ENCODE measurements around the gene EPHA6. TPM values are rescaled to one million over a fixed set of nuclear protein-coding genes. Genes with fewer than 3 reads are reported as not detected.

The EPHA6 gene
- total and polyA plus RNA-seq, 10 of the 15 experiments (the other 5 are each of a cell fraction or from before 2014, with no cell fraction given), result not detected

DNA sequence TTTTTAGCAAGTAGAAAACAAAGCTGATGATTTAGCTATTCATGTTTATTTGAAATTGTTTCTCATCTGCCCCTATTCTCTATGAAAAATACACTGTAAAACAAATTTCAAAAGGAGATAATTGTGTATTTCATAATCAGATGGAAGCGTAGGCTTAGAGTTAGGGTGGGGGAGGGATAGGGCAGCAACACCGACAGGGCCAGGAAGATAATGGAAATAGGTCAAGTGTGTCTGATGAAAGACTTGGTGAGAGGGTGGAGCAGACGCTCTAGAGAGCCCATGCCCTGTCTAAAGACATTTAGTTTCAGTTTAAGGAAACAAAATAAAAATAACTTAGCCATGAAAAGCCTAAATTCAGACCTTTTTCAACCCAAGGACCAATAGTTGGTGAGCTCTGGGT, 898.5 kb downstream of the EPHA6 start:
- POLR2A ChIA-PET, result no interaction called here
- TF ChIP-seq HDGF (IDR thresholded peaks at IDR 0.05), result no peak
- no peak for TF ChIP-seq RAD51 (IDR thresholded peaks at IDR 0.05)
- TF ChIP-seq, protein P1, sequence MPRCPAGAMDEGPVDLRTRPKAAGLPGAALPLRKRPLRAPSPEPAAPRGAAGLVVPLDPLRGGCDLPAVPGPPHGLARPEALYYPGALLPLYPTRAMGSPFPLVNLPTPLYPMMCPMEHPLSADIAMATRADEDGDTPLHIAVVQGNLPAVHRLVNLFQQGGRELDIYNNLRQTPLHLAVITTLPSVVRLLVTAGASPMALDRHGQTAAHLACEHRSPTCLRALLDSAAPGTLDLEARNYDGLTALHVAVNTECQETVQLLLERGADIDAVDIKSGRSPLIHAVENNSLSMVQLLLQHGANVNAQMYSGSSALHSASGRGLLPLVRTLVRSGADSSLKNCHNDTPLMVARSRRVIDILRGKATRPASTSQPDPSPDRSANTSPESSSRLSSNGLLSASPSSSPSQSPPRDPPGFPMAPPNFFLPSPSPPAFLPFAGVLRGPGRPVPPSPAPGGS (IDR thresholded peaks at IDR 0.05; ENCODE audit: borderline replicate concordance, insufficient read depth, low read depth, low read length, poor library complexity, severe bottlenecking), result no peak
- TF ChIP-seq, protein P2, sequence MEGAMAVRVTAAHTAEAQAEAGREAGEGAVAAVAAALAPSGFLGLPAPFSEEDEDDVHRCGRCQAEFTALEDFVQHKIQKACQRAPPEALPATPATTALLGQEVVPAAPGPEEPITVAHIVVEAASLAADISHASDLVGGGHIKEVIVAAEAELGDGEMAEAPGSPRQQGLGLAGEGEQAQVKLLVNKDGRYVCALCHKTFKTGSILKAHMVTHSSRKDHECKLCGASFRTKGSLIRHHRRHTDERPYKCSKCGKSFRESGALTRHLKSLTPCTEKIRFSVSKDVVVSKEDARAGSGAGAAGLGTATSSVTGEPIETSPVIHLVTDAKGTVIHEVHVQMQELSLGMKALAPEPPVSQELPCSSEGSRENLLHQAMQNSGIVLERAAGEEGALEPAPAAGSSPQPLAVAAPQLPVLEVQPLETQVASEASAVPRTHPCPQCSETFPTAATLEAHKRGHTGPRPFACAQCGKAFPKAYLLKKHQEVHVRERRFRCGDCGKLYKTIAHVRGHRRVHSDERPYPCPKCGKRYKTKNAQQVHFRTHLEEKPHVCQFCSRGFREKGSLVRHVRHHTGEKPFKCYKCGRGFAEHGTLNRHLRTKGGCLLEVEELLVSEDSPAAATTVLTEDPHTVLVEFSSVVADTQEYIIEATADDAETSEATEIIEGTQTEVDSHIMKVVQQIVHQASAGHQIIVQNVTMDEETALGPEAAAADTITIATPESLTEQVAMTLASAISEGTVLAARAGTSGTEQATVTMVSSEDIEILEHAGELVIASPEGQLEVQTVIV (IDR thresholded peaks at IDR 0.05; ENCODE audit: borderline replicate concordance, partially characterized antibody), result no peak
- no peak for TF ChIP-seq HCFC1 (IDR thresholded peaks at IDR 0.05; ENCODE audit: low read length)
- TF ChIP-seq IKZF1 (conservative IDR thresholded peaks at IDR 0.05), result no peak
- no peak for TF ChIP-seq EP300 (IDR thresholded peaks at IDR 0.05; ENCODE audit: borderline replicate concordance in 1 of 2, control insufficient read depth in 1 of 2, low read depth in 2 of 2, low read length in 2 of 2)
- no peak for TF ChIP-seq ZNF217 (IDR thresholded peaks at IDR 0.05)
- TF ChIP-seq, protein P3, sequence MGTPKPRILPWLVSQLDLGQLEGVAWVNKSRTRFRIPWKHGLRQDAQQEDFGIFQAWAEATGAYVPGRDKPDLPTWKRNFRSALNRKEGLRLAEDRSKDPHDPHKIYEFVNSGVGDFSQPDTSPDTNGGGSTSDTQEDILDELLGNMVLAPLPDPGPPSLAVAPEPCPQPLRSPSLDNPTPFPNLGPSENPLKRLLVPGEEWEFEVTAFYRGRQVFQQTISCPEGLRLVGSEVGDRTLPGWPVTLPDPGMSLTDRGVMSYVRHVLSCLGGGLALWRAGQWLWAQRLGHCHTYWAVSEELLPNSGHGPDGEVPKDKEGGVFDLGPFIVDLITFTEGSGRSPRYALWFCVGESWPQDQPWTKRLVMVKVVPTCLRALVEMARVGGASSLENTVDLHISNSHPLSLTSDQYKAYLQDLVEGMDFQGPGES (IDR thresholded peaks at IDR 0.05), result no peak
- no peak for TF ChIP-seq IRF4 (IDR thresholded peaks at IDR 0.05; ENCODE audit: low read depth, low read length)
- TF ChIP-seq, protein P4, sequence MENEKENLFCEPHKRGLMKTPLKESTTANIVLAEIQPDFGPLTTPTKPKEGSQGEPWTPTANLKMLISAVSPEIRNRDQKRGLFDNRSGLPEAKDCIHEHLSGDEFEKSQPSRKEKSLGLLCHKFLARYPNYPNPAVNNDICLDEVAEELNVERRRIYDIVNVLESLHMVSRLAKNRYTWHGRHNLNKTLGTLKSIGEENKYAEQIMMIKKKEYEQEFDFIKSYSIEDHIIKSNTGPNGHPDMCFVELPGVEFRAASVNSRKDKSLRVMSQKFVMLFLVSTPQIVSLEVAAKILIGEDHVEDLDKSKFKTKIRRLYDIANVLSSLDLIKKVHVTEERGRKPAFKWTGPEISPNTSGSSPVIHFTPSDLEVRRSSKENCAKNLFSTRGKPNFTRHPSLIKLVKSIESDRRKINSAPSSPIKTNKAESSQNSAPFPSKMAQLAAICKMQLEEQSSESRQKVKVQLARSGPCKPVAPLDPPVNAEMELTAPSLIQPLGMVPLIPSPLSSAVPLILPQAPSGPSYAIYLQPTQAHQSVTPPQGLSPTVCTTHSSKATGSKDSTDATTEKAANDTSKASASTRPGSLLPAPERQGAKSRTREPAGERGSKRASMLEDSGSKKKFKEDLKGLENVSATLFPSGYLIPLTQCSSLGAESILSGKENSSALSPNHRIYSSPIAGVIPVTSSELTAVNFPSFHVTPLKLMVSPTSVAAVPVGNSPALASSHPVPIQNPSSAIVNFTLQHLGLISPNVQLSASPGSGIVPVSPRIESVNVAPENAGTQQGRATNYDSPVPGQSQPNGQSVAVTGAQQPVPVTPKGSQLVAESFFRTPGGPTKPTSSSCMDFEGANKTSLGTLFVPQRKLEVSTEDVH (IDR thresholded peaks at IDR 0.05; ENCODE audit: low read depth, partially characterized antibody), result no peak
- TF ChIP-seq, protein P5, sequence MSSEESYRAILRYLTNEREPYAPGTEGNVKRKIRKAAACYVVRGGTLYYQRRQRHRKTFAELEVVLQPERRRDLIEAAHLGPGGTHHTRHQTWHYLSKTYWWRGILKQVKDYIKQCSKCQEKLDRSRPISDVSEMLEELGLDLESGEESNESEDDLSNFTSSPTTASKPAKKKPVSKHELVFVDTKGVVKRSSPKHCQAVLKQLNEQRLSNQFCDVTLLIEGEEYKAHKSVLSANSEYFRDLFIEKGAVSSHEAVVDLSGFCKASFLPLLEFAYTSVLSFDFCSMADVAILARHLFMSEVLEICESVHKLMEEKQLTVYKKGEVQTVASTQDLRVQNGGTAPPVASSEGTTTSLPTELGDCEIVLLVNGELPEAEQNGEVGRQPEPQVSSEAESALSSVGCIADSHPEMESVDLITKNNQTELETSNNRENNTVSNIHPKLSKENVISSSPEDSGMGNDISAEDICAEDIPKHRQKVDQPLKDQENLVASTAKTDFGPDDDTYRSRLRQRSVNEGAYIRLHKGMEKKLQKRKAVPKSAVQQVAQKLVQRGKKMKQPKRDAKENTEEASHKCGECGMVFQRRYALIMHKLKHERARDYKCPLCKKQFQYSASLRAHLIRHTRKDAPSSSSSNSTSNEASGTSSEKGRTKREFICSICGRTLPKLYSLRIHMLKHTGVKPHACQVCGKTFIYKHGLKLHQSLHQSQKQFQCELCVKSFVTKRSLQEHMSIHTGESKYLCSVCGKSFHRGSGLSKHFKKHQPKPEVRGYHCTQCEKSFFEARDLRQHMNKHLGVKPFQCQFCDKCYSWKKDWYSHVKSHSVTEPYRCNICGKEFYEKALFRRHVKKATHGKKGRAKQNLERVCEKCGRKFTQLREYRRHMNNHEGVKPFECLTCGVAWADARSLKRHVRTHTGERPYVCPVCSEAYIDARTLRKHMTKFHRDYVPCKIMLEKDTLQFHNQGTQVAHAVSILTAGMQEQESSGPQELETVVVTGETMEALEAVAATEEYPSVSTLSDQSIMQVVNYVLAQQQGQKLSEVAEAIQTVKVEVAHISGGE (CRISPR knock-in tag; IDR thresholded peaks at IDR 0.05), result no peak
- no peak for TF ChIP-seq NBN (IDR thresholded peaks at IDR 0.05)
- no peak for TF ChIP-seq RBBP5 (conservative IDR thresholded peaks at IDR 0.05)

More for the DNA sequence above, 898.5 kb downstream of the EPHA6 start:
- DNase-seq (ENCODE audit: low read depth, low spot score) (no peak), ATAC-seq (no peak), FAIRE-seq (no peak)
- Histone ChIP-seq H3K27me3 (replicated peaks in 1 of 2; ENCODE audit: control insufficient read depth in 2 of 2, insufficient read depth in 2 of 2, low read length in 1 of 2) (no peaks in the 10 kb centered on the region), H2AFZ (ENCODE audit: control insufficient read depth, low read depth, low read length) (no peak overlapping the region), H3K9me3 (replicated peaks; ENCODE audit: control insufficient read depth, insufficient read depth, low read length) (no peaks in the 10 kb centered on the region), H3K4me3 (no peak overlapping the region), H3K4me1 (ENCODE audit: control insufficient read depth, insufficient read depth, low read length) (no peaks in the 10 kb centered on the region), H3K9ac (ENCODE audit: control insufficient read depth, insufficient read depth, low read length) (no peak overlapping the region), H3K4me2 (ENCODE audit: control insufficient read depth, insufficient read depth) (no peak overlapping the region), H3K79me2 (ENCODE audit: control insufficient read depth, insufficient read depth, low read length) (no peaks in the 10 kb centered on the region), H3K27ac (ENCODE audit: control insufficient read depth, insufficient read depth) (no peak overlapping the region), H3K36me3 (ENCODE audit: control insufficient read depth in 2 of 2, insufficient read depth in 2 of 2, low read length in 1 of 2) (no peaks in the 10 kb centered on the region), H4K20me1 (ENCODE audit: control insufficient read depth, insufficient read depth) (no peaks in the 10 kb centered on the region)
- SMC1A ChIA-PET (ENCODE audit: uncharacterized antibody, unreplicated experiment), result interaction anchor here (0.6 kb wide), 1 partner anchor 54 kb away, joined by 3 read pairs; no protein-coding TSS in a partner anchor
- RAD21 ChIA-PET (ENCODE audit: unreplicated experiment), result no interaction called here
- in situ Hi-C loops (cut with MboI) (loop anchor here (10.0 kb wide), 1 partner anchor 848 kb away; no protein-coding TSS in a partner anchor), intact Hi-C loops (cut with micrococcal nuclease; ENCODE audit: unreplicated experiment) (no loop called here)
- 12% methylated on average over 3 of the region's 3 CpGs for WGBS (ENCODE audit: insufficient coverage, insufficient replicate concordance, low lambda C conversion rate, missing lambda C conversion rate)
- BruUV-seq (replicated peaks), result no TSS peak
- CTCF ChIA-PET, result interaction anchor here (1.0 kb wide), 1 partner anchor 10 kb away, joined by 4 read pairs; no protein-coding TSS in a partner anchor

All from GM12878 (cell line).